H1 (cell line): ENCODE results near the gene ZMYND10. TPM values are rescaled to one million over a fixed set of nuclear protein-coding genes. Genes with fewer than 3 reads are reported as not detected.

Experiments
- CHD1 ChIP-seq: IDR thresholded peaks from 2 replicates; pipeline ENCODE4 v1.6.1; 2012; ENCODE audit warnings: low read depth, low read length, improper control_type of control experiment
- CTBP2 ChIP-seq: IDR thresholded peaks from 2 replicates; pipeline ENCODE4 v1.7.0; 2011; ENCODE audit warnings: borderline replicate concordance, mild to moderate bottlenecking, moderate library complexity, mixed read lengths, low read length; ENCODE audit not compliant: insufficient read depth, insufficient read length
- PHF8 ChIP-seq: fragments of 200-600 bp; sonication (generic); conservative IDR thresholded peaks from 2 replicates; pipeline ENCODE4 v1.7.1; 2012; ENCODE audit warnings: low read depth, mild to moderate bottlenecking, inconsistent platforms, low read length, moderate library complexity
- POLR2AphosphoS5 ChIP-seq: IDR thresholded peaks from 2 replicates; pipeline ENCODE4 v1.6.1; 2011; ENCODE audit warnings: low read depth, low read length
- SAP30 ChIP-seq: fragments of 300-600 bp; sonication (generic); IDR thresholded peaks from 2 replicates; pipeline ENCODE4 v1.7.1; 2012; ENCODE audit warnings: low read length, moderate library complexity, mild to moderate bottlenecking, inconsistent platforms; ENCODE audit not compliant: insufficient read depth, insufficient replicate concordance
- SP4 ChIP-seq: IDR thresholded peaks from 2 replicates; pipeline ENCODE4 v1.6.1; 2012; ENCODE audit warnings: low read length, inconsistent platforms
- TBP ChIP-seq: IDR thresholded peaks from 2 replicates; pipeline ENCODE4 v1.6.1; 2011; ENCODE audit warnings: low read depth, low read length, improper control_type of control experiment
- TCF12 ChIP-seq: IDR thresholded peaks from 2 replicates; pipeline ENCODE4 v1.6.1; 2011; ENCODE audit warnings: low read depth, mild to moderate bottlenecking, low read length
- YY1 ChIP-seq: IDR thresholded peaks from 2 replicates; pipeline ENCODE4 v1.6.1; 2011; ENCODE audit warnings: low read depth, mild to moderate bottlenecking, low read length
- polyA plus RNA-seq, 7 experiments: library from polyadenylated mRNA; depleted of rRNA in 3 of 7; stranded (reverse) in 5 of 7; unstranded in 2 of 7; fragments of >200 nt in 5 of 7; fragments of 200-250 nt in 2 of 7; gene quantifications; 1 replicate in 5 of 7; 2 replicates in 1 of 7; 4 replicates in 1 of 7; pipeline versions ENCODE4 v1.2.1 to v1.2.3, GENCODE V29; 2011 to 2013; ENCODE audit warnings: missing spikeins in 2 of 7, mixed read lengths in 2 of 7
- total RNA-seq: library from RNA; stranded (reverse); fragmentation: NEBNext Ultra II Directional; extraction: Animal tissue kit (Norgen Biotek cat#: 25700); gene quantifications from 2 replicates; pipeline ENCODE4 v1.2.1, GENCODE V29; 2021

Gene ZMYND10
- total and polyA plus RNA-seq, 2 of the 8 experiments (the other 6 are each of a cell fraction or from before 2014, with no cell fraction given) = 0.56 to 0.79 TPM

- TF ChIP-seq TBP (peak; percentile 27; the same call in 1 of the 2 replicates), YY1 (peak; percentile 40; the same call in 1 of the 2 replicates), SP4 (peak; percentile 80; the same call in 1 of the 2 replicates), CHD1 (no peak), CTBP2 (no peak), TCF12 (0 out of 2 replicates have a peak, but pooled peaks have one; percentile 69), SAP30 (peak; percentile 44), POLR2AphosphoS5 (peak; percentile 42; the same call in 1 of the 2 replicates), PHF8 (peak; percentile 60; the same call in 1 of the 2 replicates)
Measured at GRCh38 chr3:50358911-50359759, 13.6 kb upstream of the ZMYND10 start, which contains the start of gene TMEM115 (continued).
